Vagina (tissue), 2 donors: ENCODE measurements around the gene SNTN. TPM values are rescaled to one million over a fixed set of nuclear protein-coding genes. Genes with fewer than 3 reads are reported as not detected.

Experiments used
- DNase-seq, 2 donors: peaks; one replicate each; pipeline ENCODE4 v3.0.0-alpha.2; 2017; ENCODE audit errors: extremely low spot score in 2 of 2
- H3K27ac ChIP-seq: fragments of 200-600 bp; sonication (generic); one replicate; pipeline ENCODE4 v1.5.1; 2019
- H3K27me3 ChIP-seq: fragments of 200-600 bp; sonication (generic); one replicate; pipeline ENCODE4 v1.5.1; 2019
- H3K36me3 ChIP-seq, 2 donors: fragments of 200-600 bp; sonication (generic); one replicate each; pipeline ENCODE4 v1.5.1; 2017 to 2019
- H3K4me1 ChIP-seq: fragments of 200-600 bp; sonication (generic); one replicate; pipeline ENCODE4 v1.5.1; 2019
- H3K4me3 ChIP-seq, 2 donors: fragments of 200-600 bp; sonication (generic); 1 replicate in 1 of 2; 2 replicates in 1 of 2; pipeline ENCODE4 v1.5.1; 2016 to 2019
- H3K9me3 ChIP-seq: fragments of 200-600 bp; sonication (generic); one replicate; pipeline ENCODE4 v1.5.1; 2019
- POLR2A ChIP-seq, 2 donors: fragments of 450-650 bp; IDR thresholded peaks; one replicate each; pipeline ENCODE4 v1.6.1; 2017; ENCODE audit warnings: antibody characterized with exemption in 2 of 2, mild to moderate bottlenecking in 2 of 2, moderate library complexity in 2 of 2
- POLR2AphosphoS5 ChIP-seq, 2 donors: sonication (generic); formaldehyde crosslinking; IDR thresholded peaks; one replicate each; pipeline ENCODE4 v1.9.0; 2017; ENCODE audit warnings: antibody characterized with exemption in 2 of 2, mild to moderate bottlenecking in 2 of 2, low read depth in 1 of 2; ENCODE audit not compliant: insufficient read depth in 1 of 2
- intact Hi-C: fragments of 100-400 bp; cut with DNase I; formaldehyde crosslinking; loops from one replicate; pipeline ENCODE4 v1.15.1; 2023
- total RNA-seq: library from RNA; depleted of rRNA; stranded (reverse); fragments of >200 nt; gene quantifications from one replicate; pipeline ENCODE4 v1.2.3, GENCODE V29; 2016
- TF ChIP-seq, protein P1 (sequence below), 3 experiments: fragments of 450-650 bp in 2 of 3; fragments of 200-600 bp in 1 of 3; sonication (generic) in 1 of 3; IDR thresholded peaks; one replicate each; pipeline ENCODE4 v1.5.1; 2017 to 2019; ENCODE audit warnings: antibody characterized with exemption in 3 of 3, mild to moderate bottlenecking in 2 of 3, moderate library complexity in 2 of 3

Gene SNTN
- total RNA-seq, 1 donor from 2014 or later, result not detected

DNA sequence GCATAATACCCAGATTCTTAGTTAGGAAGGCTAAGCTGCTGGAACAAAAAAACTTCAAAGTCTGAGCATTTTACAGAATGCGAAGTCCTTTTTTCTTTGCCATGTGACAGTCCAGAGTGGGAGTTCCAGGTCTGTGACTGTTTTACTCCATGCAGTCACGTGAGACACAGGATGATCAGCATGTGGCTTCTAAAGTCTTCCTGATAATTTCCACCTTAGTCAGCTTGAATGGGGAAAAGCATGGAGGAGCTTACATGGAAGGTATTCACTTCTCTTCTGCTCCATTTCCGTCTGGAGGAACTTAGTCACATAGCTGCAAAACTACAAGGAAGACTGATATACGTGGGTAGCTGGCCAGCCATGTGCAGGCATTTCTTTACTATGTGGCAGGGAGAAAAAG is 1.7 kb downstream of the SNTN start:
- Histone ChIP-seq H3K9me3 (no peaks in the 10 kb centered on the region), H3K27me3 (no peaks in the 10 kb centered on the region), H3K4me3 (no peak overlapping the region), H3K36me3 (no peaks in the 10 kb centered on the region), H3K27ac (no peak overlapping the region), H3K4me1 (no peaks in the 10 kb centered on the region)
- no peak for TF ChIP-seq POLR2A (IDR thresholded peaks at IDR 0.05)
- TF ChIP-seq, protein P1, sequence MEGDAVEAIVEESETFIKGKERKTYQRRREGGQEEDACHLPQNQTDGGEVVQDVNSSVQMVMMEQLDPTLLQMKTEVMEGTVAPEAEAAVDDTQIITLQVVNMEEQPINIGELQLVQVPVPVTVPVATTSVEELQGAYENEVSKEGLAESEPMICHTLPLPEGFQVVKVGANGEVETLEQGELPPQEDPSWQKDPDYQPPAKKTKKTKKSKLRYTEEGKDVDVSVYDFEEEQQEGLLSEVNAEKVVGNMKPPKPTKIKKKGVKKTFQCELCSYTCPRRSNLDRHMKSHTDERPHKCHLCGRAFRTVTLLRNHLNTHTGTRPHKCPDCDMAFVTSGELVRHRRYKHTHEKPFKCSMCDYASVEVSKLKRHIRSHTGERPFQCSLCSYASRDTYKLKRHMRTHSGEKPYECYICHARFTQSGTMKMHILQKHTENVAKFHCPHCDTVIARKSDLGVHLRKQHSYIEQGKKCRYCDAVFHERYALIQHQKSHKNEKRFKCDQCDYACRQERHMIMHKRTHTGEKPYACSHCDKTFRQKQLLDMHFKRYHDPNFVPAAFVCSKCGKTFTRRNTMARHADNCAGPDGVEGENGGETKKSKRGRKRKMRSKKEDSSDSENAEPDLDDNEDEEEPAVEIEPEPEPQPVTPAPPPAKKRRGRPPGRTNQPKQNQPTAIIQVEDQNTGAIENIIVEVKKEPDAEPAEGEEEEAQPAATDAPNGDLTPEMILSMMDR (IDR thresholded peaks at IDR 0.05), result no peak
- no peak for TF ChIP-seq POLR2AphosphoS5 (IDR thresholded peaks at IDR 0.05; ENCODE audit: insufficient read depth in 1 of 2, low read depth in 1 of 2)
- no peak for DNase-seq
- intact Hi-C loops, result no loop called here

GRCh38 chr3:63654931-63655330 is 2.5 kb downstream of the SNTN start:
- Histone ChIP-seq H3K4me3 (no peak overlapping the region), H3K9me3 (no peaks in the 10 kb centered on the region), H3K27ac (no peak overlapping the region), H3K27me3 (no peaks in the 10 kb centered on the region), H3K4me1 (no peaks in the 10 kb centered on the region), H3K36me3 (no peaks in the 10 kb centered on the region)
- TF ChIP-seq POLR2AphosphoS5 (IDR thresholded peaks at IDR 0.05; ENCODE audit: insufficient read depth in 1 of 2, low read depth in 1 of 2) (no peak), POLR2A (IDR thresholded peaks at IDR 0.05) (no peak)
- TF ChIP-seq, protein P1 (IDR thresholded peaks at IDR 0.05), result no peak
- DNase-seq, result no peak
- intact Hi-C loops, result no loop called here

GRCh38 chr3:63655519-63655918 is 3.0 kb downstream of the SNTN start:
- Histone ChIP-seq H3K27me3 (no peaks in the 10 kb centered on the region), H3K36me3 (no peaks in the 10 kb centered on the region), H3K9me3 (no peaks in the 10 kb centered on the region), H3K27ac (no peak overlapping the region), H3K4me3 (no peak overlapping the region), H3K4me1 (no peaks in the 10 kb centered on the region)
- intact Hi-C loops, result no loop called here
- no peak for DNase-seq
- TF ChIP-seq POLR2AphosphoS5 (IDR thresholded peaks at IDR 0.05; ENCODE audit: insufficient read depth in 1 of 2, low read depth in 1 of 2), result no peak
- TF ChIP-seq POLR2A (IDR thresholded peaks at IDR 0.05), result no peak
- TF ChIP-seq, protein P1 (IDR thresholded peaks at IDR 0.05), result no peak

- no peak for DNase-seq
- TF ChIP-seq, protein P1 (IDR thresholded peaks at IDR 0.05), result no peak
- TF ChIP-seq POLR2A (IDR thresholded peaks at IDR 0.05), result no peak
- TF ChIP-seq POLR2AphosphoS5 (IDR thresholded peaks at IDR 0.05; ENCODE audit: insufficient read depth in 1 of 2, low read depth in 1 of 2), result no peak
- H3K27me3 ChIP-seq, result no peaks in the 10 kb centered on the region
- intact Hi-C loops, result no loop called here
- H3K9me3 ChIP-seq, result no peaks in the 10 kb centered on the region
- H3K4me1 ChIP-seq, result no peaks in the 10 kb centered on the region
- H3K4me3 ChIP-seq, result no peak overlapping the region
- H3K27ac ChIP-seq, result no peak overlapping the region
- no peaks in the 10 kb centered on the region for H3K36me3 ChIP-seq
Observed at GRCh38 chr3:63656786-63657185, 4.3 kb downstream of the SNTN start.

- Histone ChIP-seq H3K36me3 (no peaks in the 10 kb centered on the region), H3K4me3 (no peak overlapping the region), H3K4me1 (no peaks in the 10 kb centered on the region), H3K27ac (no peak overlapping the region), H3K9me3 (no peaks in the 10 kb centered on the region), H3K27me3 (no peaks in the 10 kb centered on the region)
- TF ChIP-seq POLR2AphosphoS5 (IDR thresholded peaks at IDR 0.05; ENCODE audit: insufficient read depth in 1 of 2, low read depth in 1 of 2) (no peak), POLR2A (IDR thresholded peaks at IDR 0.05) (no peak)
- TF ChIP-seq, protein P1 (IDR thresholded peaks at IDR 0.05), result no peak
- intact Hi-C loops, result no loop called here
- DNase-seq, result no peak
Observed at GRCh38 chr3:63661242-63661641, 8.8 kb downstream of the SNTN start.
